H7 (cell line): ENCODE measurements around the gene ANKRD60. TPM values are rescaled to one million over a fixed set of nuclear protein-coding genes. Genes with fewer than 3 reads are reported as not detected.

Source experiments
- DNase-seq: peaks from one replicate; pipeline ENCODE4 v3.0.0; 2012
- H3K27me3 ChIP-seq: 2 replicates; pipeline ENCODE4 v1.6.0; 2011; ENCODE audit warnings: mild to moderate bottlenecking, low read length; ENCODE audit not compliant: control insufficient read depth, insufficient read depth
- H3K36me3 ChIP-seq: replicated peaks from 2 replicates; pipeline ENCODE4 v1.5.1; 2011; ENCODE audit warnings: low read length; ENCODE audit not compliant: control insufficient read depth, insufficient read depth
- H3K4me3 ChIP-seq: 2 replicates; pipeline ENCODE4 v1.5.1; 2011; ENCODE audit warnings: low read depth, mild to moderate bottlenecking, control low read depth, low read length, moderate library complexity; ENCODE audit not compliant: insufficient read depth
- total RNA-seq: library from RNA; depleted of rRNA; stranded (reverse); fragments of >200 nt; shearing (Covaris generic); gene quantifications from 2 replicates; pipeline ENCODE4 v1.2.3, GENCODE V29; 2014; rRNA removed

The ANKRD60 gene
- total RNA-seq, 1 experiment from 2014 or later: not detected

DNA sequence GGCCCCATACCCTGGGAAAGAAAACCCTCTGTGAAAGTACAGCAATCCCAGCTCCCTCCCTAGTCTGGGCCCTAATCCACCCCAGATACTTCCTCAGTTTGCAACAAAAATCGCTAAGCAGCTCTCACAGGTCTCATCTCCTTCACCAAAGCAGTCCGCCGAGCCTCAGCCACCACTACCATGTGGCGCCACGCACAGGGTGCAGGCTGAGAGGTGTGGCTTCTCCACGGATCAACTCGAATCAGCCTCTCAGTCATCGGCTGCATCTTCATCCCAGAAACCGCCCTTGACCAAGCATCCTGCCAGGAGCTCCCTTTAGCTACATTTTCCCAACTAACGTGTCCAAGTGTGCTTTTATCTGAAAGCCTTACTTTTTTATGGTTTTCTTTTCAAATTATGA is 50.7 kb downstream of the ANKRD60 start:
- Histone ChIP-seq H3K4me3 (no peak overlapping the region), H3K36me3 (no peaks in the 10 kb centered on the region), H3K27me3 (peaks cover 7% of the 10 kb centered on the region)
- DNase-seq: no peak

DNA sequence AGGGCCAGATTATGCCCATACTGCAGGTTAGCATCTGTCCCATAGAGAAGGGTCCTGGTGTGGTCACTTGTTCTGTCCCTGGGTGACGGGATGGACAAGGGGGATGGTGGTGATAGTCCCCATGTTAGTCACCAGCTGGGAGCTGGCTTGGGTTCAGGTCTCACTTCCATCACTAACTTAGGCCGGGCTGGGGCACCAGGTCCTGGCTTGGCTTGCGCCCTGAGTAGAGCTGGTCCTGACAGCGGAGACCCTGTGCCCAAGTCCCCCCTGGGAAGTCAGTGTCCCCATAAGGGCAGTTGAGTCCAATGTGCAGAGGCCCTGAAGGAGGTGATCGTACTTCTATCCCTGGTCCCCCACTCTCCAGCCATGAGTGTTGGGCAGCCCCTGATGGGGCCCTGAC is 52.6 kb downstream of the ANKRD60 start:
- no peak overlapping the region for H3K4me3 ChIP-seq
- H3K36me3 ChIP-seq: no peaks in the 10 kb centered on the region
- no peak for DNase-seq
- H3K27me3 ChIP-seq: peaks cover 7% of the 10 kb centered on the region

DNA sequence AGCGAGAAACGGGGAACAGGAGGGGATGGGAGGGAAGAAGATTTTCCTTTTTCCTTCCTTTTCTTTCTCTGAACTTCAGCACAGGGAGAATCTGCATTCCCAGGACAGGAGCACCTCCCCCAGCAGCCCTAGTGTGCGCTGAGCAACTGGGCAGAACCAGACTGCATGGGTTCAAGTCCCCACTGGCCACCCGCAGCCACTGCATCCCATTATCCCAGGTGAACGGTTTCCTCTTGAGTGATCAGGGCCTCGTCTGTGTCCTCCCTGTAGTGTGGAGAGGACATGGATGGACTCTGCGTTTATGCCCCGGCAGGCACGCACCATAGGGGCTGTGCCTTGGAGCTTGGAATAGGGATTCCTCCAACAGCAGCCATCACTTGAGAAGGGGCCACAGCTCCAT is 53.0 kb downstream of the ANKRD60 start:
- Histone ChIP-seq H3K4me3 (no peak overlapping the region), H3K27me3 (peaks cover 7% of the 10 kb centered on the region), H3K36me3 (no peaks in the 10 kb centered on the region)
- DNase-seq: no peak

DNA sequence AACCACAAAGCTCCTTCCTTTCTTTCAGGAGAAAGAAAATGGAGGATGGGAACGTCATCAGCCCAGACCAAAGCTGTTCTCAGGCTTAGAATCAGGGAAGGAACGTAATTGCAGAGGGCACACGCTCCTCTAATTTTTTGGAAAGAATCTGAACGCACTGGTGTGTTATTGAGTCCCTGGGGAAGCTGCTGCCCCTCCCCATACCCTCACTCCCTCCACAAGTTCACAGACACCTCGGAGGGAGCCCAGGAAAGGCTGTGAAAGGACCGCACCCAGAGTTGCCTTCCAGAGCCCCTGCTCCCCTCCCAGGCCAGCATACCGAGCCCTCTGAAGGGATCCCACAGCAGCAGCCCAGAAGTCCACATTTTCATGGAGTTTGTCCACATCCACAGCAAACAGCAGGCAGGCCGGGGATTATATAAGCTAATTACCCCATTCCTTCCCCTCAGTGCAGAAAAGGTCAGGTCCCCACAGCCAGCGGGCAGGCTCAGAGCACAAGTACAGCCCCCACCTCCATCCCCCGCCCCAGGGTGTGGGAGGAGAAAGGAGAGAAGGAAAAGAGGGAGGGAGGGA is 53.7 kb downstream of the ANKRD60 start:
- peak; percentile 68 for DNase-seq
- Histone ChIP-seq H3K36me3 (no peaks in the 10 kb centered on the region), H3K27me3 (peaks cover 7% of the 10 kb centered on the region), H3K4me3 (no peak overlapping the region)

DNA sequence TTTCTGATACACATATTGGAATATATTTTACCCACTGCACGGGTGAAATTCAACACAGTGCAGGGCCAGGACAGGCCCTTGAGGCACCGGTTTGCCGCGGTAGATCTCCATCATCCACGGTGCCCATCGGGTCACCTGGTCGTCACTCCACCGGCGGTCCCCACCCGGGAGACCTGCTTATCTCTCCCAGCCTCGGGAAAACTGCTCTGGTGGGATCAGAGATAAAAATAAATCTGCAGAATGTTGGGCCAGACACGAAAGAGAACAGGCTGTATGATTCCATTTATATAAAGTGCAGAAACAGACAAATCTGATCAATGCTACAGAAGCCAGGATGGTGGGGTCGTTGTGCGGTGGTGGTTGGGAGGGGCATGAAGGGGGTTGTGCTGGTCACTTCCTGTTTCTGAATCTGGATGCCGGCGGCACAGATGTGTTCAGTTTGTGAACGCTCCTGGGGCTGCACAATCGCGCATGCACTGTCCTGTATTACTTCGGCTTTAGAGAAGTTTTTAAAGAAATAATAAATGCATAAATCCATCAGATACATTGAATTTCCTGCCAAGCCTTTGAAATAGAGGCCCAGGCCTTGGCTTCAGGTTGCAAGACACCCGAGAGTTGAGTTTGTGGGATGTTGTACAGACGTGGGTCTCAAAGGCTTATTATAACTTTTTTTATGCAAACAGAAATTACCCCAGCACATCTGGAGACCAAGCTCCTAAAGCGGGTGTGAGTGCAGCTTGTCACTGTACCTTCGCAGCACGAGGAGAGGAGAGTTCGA is 54.3 kb downstream of the ANKRD60 start:
- Histone ChIP-seq H3K27me3 (peaks cover 4% of the 10 kb centered on the region), H3K36me3 (no peaks in the 10 kb centered on the region), H3K4me3 (no peak overlapping the region)
- DNase-seq: no peak

DNA sequence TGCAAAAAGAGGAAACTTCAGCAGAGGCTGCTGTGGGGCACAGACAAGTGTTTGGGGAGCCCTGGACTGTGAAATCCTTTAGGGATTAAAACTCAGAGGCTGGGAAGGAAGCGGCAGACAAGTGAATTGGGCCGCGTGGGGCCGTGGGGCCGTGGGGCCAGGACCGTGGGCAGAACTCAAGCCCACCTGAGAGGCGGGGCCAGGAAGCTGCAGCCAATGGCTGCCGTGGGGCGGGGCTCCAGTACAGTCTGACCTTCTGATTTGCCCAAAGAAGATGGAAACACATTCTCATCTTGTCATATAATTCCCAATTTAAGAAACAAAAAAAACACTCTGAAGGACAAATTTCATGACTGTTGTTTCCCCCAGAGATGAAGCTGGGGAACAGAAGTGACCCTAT is 55.4 kb downstream of the ANKRD60 start:
- H3K36me3 ChIP-seq: no peaks in the 10 kb centered on the region
- no peak overlapping the region for H3K4me3 ChIP-seq
- H3K27me3 ChIP-seq: no peaks in the 10 kb centered on the region
- DNase-seq: peak; percentile 73

DNA sequence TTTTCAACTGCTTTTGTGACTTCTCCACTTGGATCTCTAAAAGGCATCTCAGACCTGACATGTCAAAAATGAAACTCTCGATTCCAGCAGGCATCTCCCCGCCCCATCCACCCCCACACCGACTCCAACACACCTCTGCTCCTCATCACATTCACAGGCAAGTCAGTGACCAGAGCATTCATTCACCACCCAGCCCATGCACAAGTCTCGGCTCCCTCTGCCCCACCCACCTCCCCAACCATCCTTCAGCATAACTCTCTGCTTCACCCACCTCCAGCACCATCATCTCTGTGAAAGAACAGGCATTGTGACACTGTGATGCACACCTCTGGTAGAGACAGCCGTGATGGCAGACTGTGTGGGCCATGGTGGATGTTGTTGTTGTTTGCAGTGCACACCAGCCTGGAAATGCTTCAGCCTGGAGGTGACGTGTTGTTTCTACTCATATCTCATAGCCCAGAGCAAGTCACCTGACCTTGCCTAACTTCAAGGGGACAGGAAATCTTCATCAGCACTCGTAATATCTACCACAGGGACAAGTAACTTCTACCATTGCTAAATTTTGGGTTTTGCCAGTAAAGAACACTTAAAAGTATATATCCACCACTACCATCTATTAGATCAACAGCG is 56.5 kb downstream of the ANKRD60 start:
- H3K4me3 ChIP-seq: no peak overlapping the region
- no peaks in the 10 kb centered on the region for H3K27me3 ChIP-seq
- no peak for DNase-seq
- no peaks in the 10 kb centered on the region for H3K36me3 ChIP-seq

DNA sequence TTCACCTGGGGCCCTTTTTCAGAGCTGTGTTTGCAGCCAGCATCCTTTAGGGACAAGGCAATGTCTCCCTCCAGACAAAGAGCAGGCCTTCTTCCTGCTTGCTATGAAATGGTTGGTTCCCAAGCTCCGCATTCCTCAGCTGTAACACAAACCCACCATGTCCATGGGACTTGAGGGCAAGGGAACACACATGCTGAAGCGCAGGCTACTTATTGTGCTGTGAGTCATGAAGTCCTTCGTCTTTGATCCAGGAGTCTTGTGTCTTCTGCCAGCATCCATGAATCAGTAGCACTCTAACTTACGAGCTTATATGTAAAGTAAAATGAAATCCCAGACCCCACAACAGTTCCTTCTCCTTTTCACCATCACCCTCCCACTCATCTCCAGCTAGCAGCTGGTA is 59.0 kb downstream of the ANKRD60 start:
- no peak for DNase-seq
- Histone ChIP-seq H3K27me3 (no peaks in the 10 kb centered on the region), H3K36me3 (no peaks in the 10 kb centered on the region)

DNA sequence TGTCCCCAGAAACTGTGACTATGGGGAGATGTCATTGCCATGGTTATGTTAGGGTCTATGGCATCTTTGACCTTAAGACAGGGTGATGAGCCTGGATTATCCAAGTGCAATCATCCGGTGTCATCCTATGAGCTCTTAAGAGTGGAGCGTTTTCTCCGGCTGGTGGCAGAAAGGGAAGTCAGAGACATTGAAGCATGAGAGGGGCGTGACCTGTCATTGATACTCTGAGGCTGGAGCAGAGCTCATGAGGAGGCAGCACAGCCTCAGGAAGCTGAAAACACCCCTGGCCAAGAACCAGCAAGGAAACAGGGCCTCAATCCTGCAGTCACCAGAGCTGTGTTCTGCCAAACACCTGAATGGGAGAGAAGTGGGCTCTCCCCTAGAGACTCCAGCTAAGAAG is 59.6 kb downstream of the ANKRD60 start:
- Histone ChIP-seq H3K27me3 (no peaks in the 10 kb centered on the region), H3K36me3 (no peaks in the 10 kb centered on the region), H3K4me3 (no peak overlapping the region)
- DNase-seq: no peak

More for the DNA sequence above, 59.0 kb downstream of the ANKRD60 start:
- no peak overlapping the region for H3K4me3 ChIP-seq

DNA sequence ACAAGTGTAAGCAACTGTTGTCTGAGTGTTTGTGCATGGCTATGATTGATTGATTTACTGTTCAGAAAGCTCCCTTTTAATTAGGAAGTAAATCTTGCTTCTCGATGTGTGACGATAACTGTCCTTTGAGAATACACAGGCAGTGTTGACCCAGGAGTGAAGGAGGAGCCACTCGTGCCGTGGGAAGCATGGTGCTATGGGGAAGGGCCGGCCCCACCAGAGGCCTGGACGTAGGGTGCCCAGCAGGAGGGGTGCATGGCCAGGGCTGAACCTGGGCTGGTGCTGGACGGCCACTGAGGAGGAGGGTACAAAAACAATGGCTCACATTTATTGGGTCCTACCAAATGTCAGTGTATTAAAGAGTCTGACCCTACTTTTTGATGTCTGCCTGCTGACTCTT is 60.7 kb downstream of the ANKRD60 start:
- Histone ChIP-seq H3K27me3 (no peaks in the 10 kb centered on the region; the same call in 1 of the 2 replicates), H3K4me3 (no peak overlapping the region), H3K36me3 (no peaks in the 10 kb centered on the region)
- DNase-seq: no peak

Other genes starting within 250 kb of the ANKRD60 start
- gene RAB22A, start 81.1 kb upstream of the ANKRD60 start, total RNA-seq: 3.8 and 5.8 TPM in 2 replicates
- gene VAPB, start 160.6 kb upstream of the ANKRD60 start, total RNA-seq: 14.0 and 19.9 TPM in 2 replicates